ENCODE data around the gene RARG. TPM values are rescaled to one million over a fixed set of nuclear protein-coding genes. Genes with fewer than 3 reads are reported as not detected.

Gene RARG
- total RNA-seq (2014; rRNA removed; shearing (Covaris generic); ENCODE audit: low replicate concordance), result 1.7 and 6.5 TPM in 2 replicates

DNA sequence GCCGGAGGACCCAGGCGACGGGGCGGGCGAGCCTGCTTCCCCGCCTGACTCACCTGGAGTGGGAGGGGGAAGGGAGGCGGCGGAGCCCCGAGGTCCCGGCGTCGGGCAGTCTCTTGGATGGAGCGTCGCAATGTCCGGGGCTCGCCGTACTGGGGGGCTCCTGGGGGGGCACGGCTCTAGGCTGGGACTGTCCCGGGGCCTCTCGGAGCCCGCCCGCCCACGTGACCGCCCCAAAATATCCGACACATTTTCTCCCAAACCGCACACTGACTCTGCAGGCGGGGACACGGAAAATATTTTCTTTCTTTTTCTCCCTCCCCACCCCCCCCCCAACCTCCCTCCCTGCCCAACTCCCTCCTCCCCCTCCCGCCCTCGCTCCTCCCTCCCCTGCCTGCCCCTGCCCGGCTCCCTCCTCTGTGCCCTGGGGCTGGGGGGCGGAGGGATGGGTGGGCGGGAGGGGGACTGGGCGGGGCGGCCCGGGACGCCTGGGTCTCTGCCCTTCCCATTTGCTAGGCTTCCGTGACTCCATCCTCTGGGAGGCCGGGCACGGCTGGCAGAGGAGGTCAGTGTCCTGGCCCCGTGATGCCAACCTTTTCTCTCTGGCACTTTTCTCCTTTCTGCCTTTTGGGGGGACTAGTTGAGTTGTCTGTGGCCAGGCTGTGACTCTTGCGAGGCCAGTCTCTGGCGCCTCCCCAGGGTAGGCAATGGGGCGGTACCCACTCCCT lies at the start of gene RARG:
Gene RARG, minus strand, starts transcription at position 289 of the 725 bp plus-strand sequence. CDS start 4,664 bp downstream, outside the sequence.
- H3K36me3 ChIP-seq (ENCODE audit: insufficient read depth, low read length), result no peaks in the 10 kb centered on the region
- H3K4me3 ChIP-seq (ENCODE audit: low read length), result peak within 1 kb of the TSS; percentile 62
- H4K20me1 ChIP-seq (ENCODE audit: insufficient read depth, low read depth, low read length), result no peaks in the 10 kb centered on the region
- H3K9me2 ChIP-seq (replicated peaks; ENCODE audit: insufficient read depth, low read length), result no peaks in the 10 kb centered on the region
- no peaks in the 10 kb centered on the region for H3K27me3 ChIP-seq (ENCODE audit: low read length)
- peaks cover 18% of the 10 kb centered on the region for H3K4me1 ChIP-seq (ENCODE audit: low read length)
- H3K4me2 ChIP-seq (ENCODE audit: low read depth, low read length, poor library complexity, severe bottlenecking), result peak within 1 kb of the TSS; percentile 59
- H3K79me2 ChIP-seq (ENCODE audit: low read length), result no peaks in the 10 kb centered on the region
- peak within 1 kb of the TSS; percentile 48 for H3K9ac ChIP-seq (ENCODE audit: low read length)
- H2AFZ ChIP-seq (ENCODE audit: low read length), result peak within 1 kb of the TSS; percentile 25; the same call in 1 of the 2 replicates
- no peaks in the 10 kb centered on the region for H3K9me3 ChIP-seq (ENCODE audit: low read length)
- peak; percentile 59 for DNase-seq
- H3K27ac ChIP-seq (ENCODE audit: low read length), result no peak within 1 kb of the TSS

DNA sequence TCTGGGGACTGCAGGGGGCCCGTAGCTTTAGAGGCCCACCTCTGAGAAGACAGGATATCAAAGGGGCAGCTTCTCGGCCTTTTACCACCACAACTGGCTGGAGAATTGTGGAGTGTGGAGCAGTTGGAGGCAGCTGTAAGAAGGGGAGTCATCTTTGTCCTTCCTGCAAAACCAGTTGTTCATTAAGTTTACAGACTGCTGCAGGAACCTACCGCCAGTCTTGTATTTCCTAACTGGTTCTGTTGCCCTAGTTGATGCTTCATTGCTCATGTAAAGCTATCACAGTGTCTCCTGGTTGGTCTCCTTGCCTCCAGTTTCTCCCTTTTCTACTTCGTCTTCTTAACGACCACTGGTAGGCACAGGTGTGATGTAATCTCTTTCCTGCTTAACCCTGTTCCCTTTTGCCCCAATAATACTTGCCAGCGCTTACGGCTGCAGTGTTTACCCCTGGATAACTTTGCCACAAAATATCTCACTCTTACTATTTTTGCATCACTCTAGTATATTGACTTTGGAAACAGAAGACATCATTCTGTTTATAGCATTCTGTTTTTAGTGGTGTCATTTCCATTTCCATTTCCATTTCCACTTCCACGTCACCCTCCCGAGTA lies 48.0 kb upstream of the RARG start:
- Histone ChIP-seq H3K4me3 (ENCODE audit: low read length) (no peak overlapping the region), H3K27ac (ENCODE audit: low read length) (no peak overlapping the region), H4K20me1 (ENCODE audit: insufficient read depth, low read depth, low read length) (no peaks in the 10 kb centered on the region), H3K36me3 (ENCODE audit: insufficient read depth, low read length) (peaks cover 17% of the 10 kb centered on the region; the same call in 1 of the 2 replicates), H3K9ac (ENCODE audit: low read length) (no peak overlapping the region), H3K4me1 (ENCODE audit: low read length) (no peaks in the 10 kb centered on the region), H2AFZ (ENCODE audit: low read length) (no peak overlapping the region), H3K79me2 (ENCODE audit: low read length) (no peaks in the 10 kb centered on the region), H3K27me3 (ENCODE audit: low read length) (no peaks in the 10 kb centered on the region), H3K9me2 (replicated peaks; ENCODE audit: insufficient read depth, low read length) (no peaks in the 10 kb centered on the region), H3K4me2 (ENCODE audit: low read depth, low read length, poor library complexity, severe bottlenecking) (no peak overlapping the region), H3K9me3 (ENCODE audit: low read length) (no peaks in the 10 kb centered on the region)
- DNase-seq, result no peak

DNA sequence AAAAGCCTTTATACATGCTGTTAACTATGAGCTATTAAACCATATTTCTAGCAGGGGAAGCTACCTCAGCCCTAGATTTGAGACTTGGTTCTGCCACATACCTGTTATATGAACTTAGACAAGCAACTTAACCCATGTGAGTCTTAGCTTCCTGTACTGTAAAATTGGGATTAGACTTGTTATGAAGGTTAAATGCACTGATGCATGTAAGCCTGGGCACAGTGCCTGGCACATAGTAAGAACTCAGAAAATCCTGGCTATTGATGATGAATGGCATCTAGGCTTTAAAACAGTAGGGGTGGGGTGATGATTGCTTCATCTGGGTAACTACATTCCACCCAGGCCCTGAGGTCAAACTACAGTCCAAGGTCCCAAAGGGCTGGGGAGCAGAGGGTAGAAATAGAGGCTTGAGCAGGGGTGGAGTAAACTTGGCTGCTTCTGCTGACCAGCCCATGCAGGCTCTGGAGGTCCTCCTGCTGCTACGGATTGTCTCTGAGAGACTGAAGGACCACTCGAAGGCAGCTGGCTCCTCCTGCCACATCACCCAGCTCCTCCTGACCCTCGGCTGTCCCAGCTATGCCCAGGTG lies 47.4 kb upstream of the RARG start:
- H4K20me1 ChIP-seq (ENCODE audit: insufficient read depth, low read depth, low read length), result no peaks in the 10 kb centered on the region
- H3K9me2 ChIP-seq (replicated peaks; ENCODE audit: insufficient read depth, low read length), result no peaks in the 10 kb centered on the region
- H3K36me3 ChIP-seq (ENCODE audit: insufficient read depth, low read length), result peaks cover 19% of the 10 kb centered on the region; the same call in 1 of the 2 replicates
- H3K4me2 ChIP-seq (ENCODE audit: low read depth, low read length, poor library complexity, severe bottlenecking), result no peak overlapping the region
- no peak for DNase-seq
- no peak overlapping the region for H3K4me3 ChIP-seq (ENCODE audit: low read length)
- H3K9me3 ChIP-seq (ENCODE audit: low read length), result no peaks in the 10 kb centered on the region
- no peaks in the 10 kb centered on the region for H3K4me1 ChIP-seq (ENCODE audit: low read length)
- H3K27me3 ChIP-seq (ENCODE audit: low read length), result no peaks in the 10 kb centered on the region
- no peaks in the 10 kb centered on the region for H3K79me2 ChIP-seq (ENCODE audit: low read length)
- H3K9ac ChIP-seq (ENCODE audit: low read length), result no peak overlapping the region
- no peak overlapping the region for H3K27ac ChIP-seq (ENCODE audit: low read length)
- H2AFZ ChIP-seq (ENCODE audit: low read length), result no peak overlapping the region

DNA sequence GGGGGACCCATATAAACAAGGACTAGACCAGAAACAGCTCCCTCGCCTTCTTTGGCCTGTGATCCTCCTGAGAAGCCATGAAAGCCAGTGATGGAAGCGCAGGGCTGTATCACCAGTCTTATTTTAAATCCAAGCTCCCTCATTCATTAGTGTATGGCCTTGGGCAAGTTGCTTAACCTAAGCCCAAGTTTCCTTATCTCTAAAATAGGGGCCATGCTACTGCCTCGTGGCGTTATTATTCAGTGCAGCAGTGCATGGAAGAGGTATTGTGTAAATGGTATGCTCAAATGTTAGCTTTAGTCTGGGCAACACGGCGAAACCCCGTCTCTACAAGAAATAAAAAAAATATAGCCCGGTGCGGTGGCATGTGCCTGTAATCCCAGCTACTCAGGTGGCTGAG lies 46.0 kb upstream of the RARG start:
- DNase-seq, result no peak
- H3K4me2 ChIP-seq (ENCODE audit: low read depth, low read length, poor library complexity, severe bottlenecking), result no peak overlapping the region

DNA sequence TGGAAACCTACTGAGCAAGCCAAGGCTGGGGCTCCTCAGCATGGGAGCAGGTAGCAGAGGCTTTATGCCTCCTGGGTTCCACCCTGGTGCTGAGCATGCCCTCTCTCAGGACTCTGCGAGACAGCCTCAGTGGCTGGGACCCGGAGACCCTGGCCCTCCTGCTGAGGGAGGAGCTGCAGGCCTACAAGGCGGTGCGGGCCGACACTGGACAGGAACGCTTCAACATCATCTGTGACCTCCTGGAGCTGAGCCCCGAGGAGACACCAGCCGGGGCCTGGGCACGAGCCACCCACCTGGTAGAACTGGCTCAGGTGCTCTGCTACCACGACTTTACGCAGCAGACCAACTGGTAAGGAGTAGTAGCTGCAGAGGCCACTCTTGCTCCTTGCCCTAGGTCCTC lies 44.5 kb upstream of the RARG start:
- Histone ChIP-seq H3K36me3 (ENCODE audit: insufficient read depth, low read length) (peaks cover 17% of the 10 kb centered on the region; the same call in 1 of the 2 replicates), H3K27me3 (ENCODE audit: low read length) (no peaks in the 10 kb centered on the region), H3K9ac (ENCODE audit: low read length) (no peak overlapping the region), H3K9me2 (replicated peaks; ENCODE audit: insufficient read depth, low read length) (no peaks in the 10 kb centered on the region), H3K9me3 (ENCODE audit: low read length) (no peaks in the 10 kb centered on the region), H3K79me2 (ENCODE audit: low read length) (no peaks in the 10 kb centered on the region), H4K20me1 (ENCODE audit: insufficient read depth, low read depth, low read length) (no peaks in the 10 kb centered on the region), H3K4me2 (ENCODE audit: low read depth, low read length, poor library complexity, severe bottlenecking) (no peak overlapping the region), H3K4me3 (ENCODE audit: low read length) (no peak overlapping the region), H2AFZ (ENCODE audit: low read length) (no peak overlapping the region), H3K27ac (ENCODE audit: low read length) (no peak overlapping the region), H3K4me1 (ENCODE audit: low read length) (no peaks in the 10 kb centered on the region)
- no peak for DNase-seq

More for the DNA sequence above, 46.0 kb upstream of the RARG start:
- no peaks in the 10 kb centered on the region for H3K9me3 ChIP-seq (ENCODE audit: low read length)
- H4K20me1 ChIP-seq (ENCODE audit: insufficient read depth, low read depth, low read length), result no peaks in the 10 kb centered on the region
- no peak overlapping the region for H3K9ac ChIP-seq (ENCODE audit: low read length)
- no peaks in the 10 kb centered on the region for H3K9me2 ChIP-seq (replicated peaks; ENCODE audit: insufficient read depth, low read length)
- H3K4me3 ChIP-seq (ENCODE audit: low read length), result no peak overlapping the region
- no peaks in the 10 kb centered on the region for H3K4me1 ChIP-seq (ENCODE audit: low read length)
- H3K27me3 ChIP-seq (ENCODE audit: low read length), result no peaks in the 10 kb centered on the region
- H3K36me3 ChIP-seq (ENCODE audit: insufficient read depth, low read length), result peaks cover 17% of the 10 kb centered on the region; the same call in 1 of the 2 replicates
- H3K27ac ChIP-seq (ENCODE audit: low read length), result no peak overlapping the region
- H3K79me2 ChIP-seq (ENCODE audit: low read length), result no peaks in the 10 kb centered on the region
- no peak overlapping the region for H2AFZ ChIP-seq (ENCODE audit: low read length)

DNA sequence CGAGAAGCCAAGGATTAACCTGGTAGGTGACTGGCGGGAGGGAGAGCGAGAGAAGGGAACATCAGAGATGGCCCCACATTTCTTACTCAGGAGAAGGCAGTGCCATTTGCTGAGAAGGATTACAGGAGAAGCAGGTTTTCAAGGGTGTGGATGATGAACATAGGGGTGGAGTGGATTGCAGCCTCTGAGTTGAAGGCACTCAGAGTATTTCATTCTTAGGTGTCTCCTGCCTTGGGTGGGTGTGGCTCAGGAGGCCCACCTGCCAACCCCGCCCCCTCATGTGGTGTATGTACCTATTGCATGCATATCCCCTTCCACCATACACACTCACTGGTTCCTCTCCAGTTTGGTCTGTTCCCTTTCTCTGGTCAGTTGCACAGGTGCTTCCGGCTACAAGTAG lies 42.4 kb upstream of the RARG start:
- H3K79me2 ChIP-seq (ENCODE audit: low read length), result peaks cover 12% of the 10 kb centered on the region
- H3K4me2 ChIP-seq (ENCODE audit: low read depth, low read length, poor library complexity, severe bottlenecking), result no peak overlapping the region
- no peak overlapping the region for H3K4me3 ChIP-seq (ENCODE audit: low read length)
- H3K36me3 ChIP-seq (ENCODE audit: insufficient read depth, low read length), result peaks cover 16% of the 10 kb centered on the region
- H3K9ac ChIP-seq (ENCODE audit: low read length), result no peak overlapping the region
- no peaks in the 10 kb centered on the region for H3K27me3 ChIP-seq (ENCODE audit: low read length)
- no peak overlapping the region for H3K27ac ChIP-seq (ENCODE audit: low read length)
- no peaks in the 10 kb centered on the region for H3K9me3 ChIP-seq (ENCODE audit: low read length)
- H3K4me1 ChIP-seq (ENCODE audit: low read length), result peaks cover 9% of the 10 kb centered on the region
- no peak for DNase-seq
- H4K20me1 ChIP-seq (ENCODE audit: insufficient read depth, low read depth, low read length), result no peaks in the 10 kb centered on the region
- no peak overlapping the region for H2AFZ ChIP-seq (ENCODE audit: low read length)
- no peaks in the 10 kb centered on the region for H3K9me2 ChIP-seq (replicated peaks; ENCODE audit: insufficient read depth, low read length)

DNA sequence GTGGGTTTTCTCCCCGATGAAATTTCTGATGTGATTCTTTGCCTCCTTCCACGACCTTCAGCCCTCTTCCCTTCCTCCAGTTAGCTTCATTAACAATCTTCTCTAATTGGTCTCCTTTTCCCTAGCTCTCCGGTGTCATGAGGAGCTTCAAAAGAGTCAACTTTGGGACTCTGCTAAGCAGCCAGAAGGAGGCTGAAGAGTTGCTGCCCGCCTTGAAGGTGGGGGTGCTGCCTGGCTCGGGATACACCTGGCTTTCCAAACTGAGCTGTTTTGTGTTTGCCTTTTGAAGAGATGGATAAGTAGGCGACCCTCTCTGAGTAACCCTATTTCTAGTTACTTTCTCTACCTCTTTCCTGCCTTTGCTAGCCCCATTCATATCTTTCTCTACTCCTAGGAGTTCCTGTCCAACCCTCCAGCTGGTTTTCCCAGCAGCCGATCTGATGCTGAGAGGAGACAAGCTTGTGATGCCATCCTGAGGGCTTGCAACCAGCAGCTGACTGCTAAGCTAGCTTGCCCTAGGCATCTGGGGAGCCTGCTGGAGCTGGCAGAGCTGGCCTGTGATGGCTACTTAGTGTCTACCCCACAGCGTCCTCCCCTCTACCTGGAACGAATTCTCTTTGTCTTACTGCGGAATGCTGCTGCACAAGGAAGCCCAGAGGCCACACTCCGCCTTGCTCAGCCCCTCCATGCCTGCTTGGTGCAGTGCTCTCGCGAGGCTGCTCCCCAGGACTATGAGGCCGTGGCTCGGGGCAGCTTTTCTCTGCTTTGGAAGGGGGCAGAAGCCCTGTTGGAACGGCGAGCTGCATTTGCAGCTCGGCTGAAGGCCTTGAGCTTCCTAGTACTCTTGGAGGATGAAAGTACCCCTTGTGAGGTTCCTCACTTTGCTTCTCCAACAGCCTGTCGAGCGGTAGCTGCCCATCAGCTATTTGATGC lies 36.9 kb upstream of the RARG start:
- peak overlapping the region; percentile 69 for H2AFZ ChIP-seq (ENCODE audit: low read length)
- peaks cover 26% of the 10 kb centered on the region for H3K79me2 ChIP-seq (ENCODE audit: low read length)
- peak overlapping the region; percentile 82 for H3K9ac ChIP-seq (ENCODE audit: low read length)
- peak overlapping the region; percentile 87 for H3K4me3 ChIP-seq (ENCODE audit: low read length)
- peak overlapping the region; percentile 67 for H3K4me2 ChIP-seq (ENCODE audit: low read depth, low read length, poor library complexity, severe bottlenecking)
- H3K4me1 ChIP-seq (ENCODE audit: low read length), result peaks cover 24% of the 10 kb centered on the region
- no peaks in the 10 kb centered on the region for H3K9me2 ChIP-seq (replicated peaks; ENCODE audit: insufficient read depth, low read length)
- DNase-seq, result no peak
- no peaks in the 10 kb centered on the region for H3K9me3 ChIP-seq (ENCODE audit: low read length)
- H3K27ac ChIP-seq (ENCODE audit: low read length), result peak overlapping the region; percentile 21; the same call in 1 of the 2 replicates
- peaks cover 4% of the 10 kb centered on the region; the same call in 1 of the 2 replicates for H3K36me3 ChIP-seq (ENCODE audit: insufficient read depth, low read length)
- H3K27me3 ChIP-seq (ENCODE audit: low read length), result no peaks in the 10 kb centered on the region
- no peaks in the 10 kb centered on the region for H4K20me1 ChIP-seq (ENCODE audit: insufficient read depth, low read depth, low read length)

Data from Karpas-422 (cell line).